ENCODE data around the gene GPR15LG.

Gene GPR15LG

GRCh38 chr10:84224411-84225028 is 50.9 kb downstream of the GPR15LG start:
- no peaks in the 10 kb centered on the region for H3K36me3 ChIP-seq (ENCODE audit: control insufficient read depth in 1 of 2, insufficient read depth in 2 of 2, low read length in 2 of 2)
- no peaks in the 10 kb centered on the region for H3K27me3 ChIP-seq (ENCODE audit: low read depth, low read length)
- H3K4me1 ChIP-seq (ENCODE audit: control insufficient read depth in 1 of 2, insufficient read depth in 2 of 2, low read length in 2 of 2), result no peaks in the 10 kb centered on the region
- H3K4me3 ChIP-seq (ENCODE audit: low read depth in 1 of 2, low read length in 2 of 2), result no peak overlapping the region
- no peak overlapping the region for H3K27ac ChIP-seq (ENCODE audit: low read length)
- H3K9me3 ChIP-seq (ENCODE audit: control insufficient read depth in 1 of 2, low read length in 2 of 2), result no peaks in the 10 kb centered on the region

- Histone ChIP-seq H3K9me3 (ENCODE audit: control insufficient read depth in 1 of 2, low read length in 2 of 2) (no peaks in the 10 kb centered on the region), H3K27ac (ENCODE audit: low read length) (no peak within 1 kb of the TSS), H3K4me1 (ENCODE audit: control insufficient read depth in 1 of 2, insufficient read depth in 2 of 2, low read length in 2 of 2) (no peaks in the 10 kb centered on the region), H3K4me3 (ENCODE audit: low read depth in 1 of 2, low read length in 2 of 2) (no peak within 1 kb of the TSS), H3K36me3 (ENCODE audit: control insufficient read depth in 1 of 2, insufficient read depth in 2 of 2, low read length in 2 of 2) (no peaks in the 10 kb centered on the region), H3K27me3 (ENCODE audit: low read depth, low read length) (no peaks in the 10 kb centered on the region)
Measured at GRCh38 chr10:84225427-84226173, 52.0 kb downstream of the GPR15LG start, which contains the start of gene LRIT2. Gene LRIT2, minus strand, starts transcription at chr10:84225544. Its CDS starts 24 bp downstream, at chr10:84225520.

- Histone ChIP-seq H3K27ac (ENCODE audit: low read length) (no peak overlapping the region), H3K9me3 (ENCODE audit: control insufficient read depth in 1 of 2, low read length in 2 of 2) (no peaks in the 10 kb centered on the region), H3K4me3 (ENCODE audit: low read depth in 1 of 2, low read length in 2 of 2) (no peak overlapping the region), H3K4me1 (ENCODE audit: control insufficient read depth in 1 of 2, insufficient read depth in 2 of 2, low read length in 2 of 2) (no peaks in the 10 kb centered on the region), H3K27me3 (ENCODE audit: low read depth, low read length) (no peaks in the 10 kb centered on the region), H3K36me3 (ENCODE audit: control insufficient read depth in 1 of 2, insufficient read depth in 2 of 2, low read length in 2 of 2) (no peaks in the 10 kb centered on the region)
Measured at GRCh38 chr10:84226616-84227015, 53.0 kb downstream of the GPR15LG start.

GRCh38 chr10:84227810-84228209 is 54.2 kb downstream of the GPR15LG start:
- H3K36me3 ChIP-seq (ENCODE audit: control insufficient read depth in 1 of 2, insufficient read depth in 2 of 2, low read length in 2 of 2), result no peaks in the 10 kb centered on the region
- no peaks in the 10 kb centered on the region for H3K27me3 ChIP-seq (ENCODE audit: low read depth, low read length)
- H3K27ac ChIP-seq (ENCODE audit: low read length), result no peak overlapping the region
- no peaks in the 10 kb centered on the region for H3K9me3 ChIP-seq (ENCODE audit: control insufficient read depth in 1 of 2, low read length in 2 of 2)
- H3K4me3 ChIP-seq (ENCODE audit: low read depth in 1 of 2, low read length in 2 of 2), result no peak overlapping the region
- no peaks in the 10 kb centered on the region for H3K4me1 ChIP-seq (ENCODE audit: control insufficient read depth in 1 of 2, insufficient read depth in 2 of 2, low read length in 2 of 2)

- H3K4me1 ChIP-seq (ENCODE audit: control insufficient read depth in 1 of 2, insufficient read depth in 2 of 2, low read length in 2 of 2), result no peaks in the 10 kb centered on the region
- H3K4me3 ChIP-seq (ENCODE audit: low read depth in 1 of 2, low read length in 2 of 2), result no peak overlapping the region
- H3K36me3 ChIP-seq (ENCODE audit: control insufficient read depth in 1 of 2, insufficient read depth in 2 of 2, low read length in 2 of 2), result no peaks in the 10 kb centered on the region
- no peak overlapping the region for H3K27ac ChIP-seq (ENCODE audit: low read length)
- no peaks in the 10 kb centered on the region for H3K9me3 ChIP-seq (ENCODE audit: control insufficient read depth in 1 of 2, low read length in 2 of 2)
- H3K27me3 ChIP-seq (ENCODE audit: low read depth, low read length), result no peaks in the 10 kb centered on the region
Measured at GRCh38 chr10:84230359-84230758, 56.8 kb downstream of the GPR15LG start.

GRCh38 chr10:84232376-84232775 is 58.8 kb downstream of the GPR15LG start:
- Histone ChIP-seq H3K4me1 (ENCODE audit: control insufficient read depth in 1 of 2, insufficient read depth in 2 of 2, low read length in 2 of 2) (no peaks in the 10 kb centered on the region), H3K36me3 (ENCODE audit: control insufficient read depth in 1 of 2, insufficient read depth in 2 of 2, low read length in 2 of 2) (no peaks in the 10 kb centered on the region), H3K27ac (ENCODE audit: low read length) (no peak overlapping the region), H3K27me3 (ENCODE audit: low read depth, low read length) (no peaks in the 10 kb centered on the region), H3K9me3 (ENCODE audit: control insufficient read depth in 1 of 2, low read length in 2 of 2) (no peaks in the 10 kb centered on the region), H3K4me3 (ENCODE audit: low read depth in 1 of 2, low read length in 2 of 2) (no peak overlapping the region)

GRCh38 chr10:84233940-84234339 is 60.3 kb downstream of the GPR15LG start:
- no peaks in the 10 kb centered on the region for H3K4me1 ChIP-seq (ENCODE audit: control insufficient read depth in 1 of 2, insufficient read depth in 2 of 2, low read length in 2 of 2)
- H3K27ac ChIP-seq (ENCODE audit: low read length), result no peak overlapping the region
- H3K36me3 ChIP-seq (ENCODE audit: control insufficient read depth in 1 of 2, insufficient read depth in 2 of 2, low read length in 2 of 2), result no peaks in the 10 kb centered on the region
- H3K4me3 ChIP-seq (ENCODE audit: low read depth in 1 of 2, low read length in 2 of 2), result no peak overlapping the region
- no peaks in the 10 kb centered on the region for H3K27me3 ChIP-seq (ENCODE audit: low read depth, low read length)
- no peaks in the 10 kb centered on the region for H3K9me3 ChIP-seq (ENCODE audit: control insufficient read depth in 1 of 2, low read length in 2 of 2)

GRCh38 chr10:84234479-84234878 is 60.9 kb downstream of the GPR15LG start:
- H3K9me3 ChIP-seq (ENCODE audit: control insufficient read depth in 1 of 2, low read length in 2 of 2), result no peaks in the 10 kb centered on the region
- H3K27ac ChIP-seq (ENCODE audit: low read length), result no peak overlapping the region
- no peaks in the 10 kb centered on the region for H3K36me3 ChIP-seq (ENCODE audit: control insufficient read depth in 1 of 2, insufficient read depth in 2 of 2, low read length in 2 of 2)
- no peaks in the 10 kb centered on the region for H3K4me1 ChIP-seq (ENCODE audit: control insufficient read depth in 1 of 2, insufficient read depth in 2 of 2, low read length in 2 of 2)
- no peak overlapping the region for H3K4me3 ChIP-seq (ENCODE audit: low read depth in 1 of 2, low read length in 2 of 2)
- no peaks in the 10 kb centered on the region for H3K27me3 ChIP-seq (ENCODE audit: low read depth, low read length)

Measured in muscle layer of duodenum (tissue), 2 donors.